Fibroblast of mammary gland (primary cell): ENCODE results near the gene C1QTNF1.

Source experiments
- DNase-seq: peaks from one replicate; pipeline ENCODE4 v3.0.0-alpha.2; 2010; ENCODE audit warnings: low read depth
- H3K4me3 ChIP-seq: 2 replicates; pipeline ENCODE4 v1.5.1; 2011; ENCODE audit warnings: low read depth, mild to moderate bottlenecking, low read length, moderate library complexity; ENCODE audit not compliant: control insufficient read depth
- TF ChIP-seq, protein P1 (sequence below): conservative IDR thresholded peaks from 2 replicates; pipeline ENCODE4 v1.5.1; 2011; ENCODE audit warnings: low read depth, low read length, inconsistent platforms; ENCODE audit not compliant: control insufficient read depth, insufficient read depth

Gene C1QTNF1

DNA sequence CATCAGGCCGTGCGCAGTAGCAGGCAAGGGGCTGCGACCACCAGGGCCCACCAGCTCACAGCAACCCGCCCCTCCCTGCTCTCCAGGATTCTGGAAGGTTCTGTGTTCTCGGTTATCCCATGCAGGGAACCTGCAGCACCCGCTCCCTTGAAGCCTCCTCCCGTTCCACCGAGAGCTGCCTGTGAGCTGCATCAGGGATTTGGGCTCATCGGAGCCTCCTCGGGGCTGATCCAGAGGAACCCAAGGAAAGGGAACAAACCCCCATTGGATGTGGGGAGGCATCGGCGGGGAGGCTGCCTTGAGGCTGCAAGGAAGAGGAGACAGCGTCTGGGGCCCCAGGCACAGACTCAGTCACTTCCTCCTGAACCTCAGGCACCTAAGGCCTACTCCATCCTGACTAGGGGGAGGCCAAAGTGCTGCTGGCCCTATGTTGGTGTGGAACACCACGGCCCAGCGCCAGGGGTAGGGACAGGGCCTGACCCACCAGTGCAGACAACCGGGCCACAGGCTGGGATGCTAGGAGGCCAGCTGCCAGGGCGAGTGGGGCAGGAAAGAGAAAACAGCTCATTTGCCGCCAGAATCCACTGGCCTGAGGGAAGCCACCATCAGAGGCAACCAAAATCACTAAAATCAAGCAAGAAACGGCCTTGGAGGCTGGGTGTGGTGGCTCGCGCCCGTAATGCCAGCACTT lies 29.8 kb upstream of the C1QTNF1 start:
- TF ChIP-seq, protein P1, sequence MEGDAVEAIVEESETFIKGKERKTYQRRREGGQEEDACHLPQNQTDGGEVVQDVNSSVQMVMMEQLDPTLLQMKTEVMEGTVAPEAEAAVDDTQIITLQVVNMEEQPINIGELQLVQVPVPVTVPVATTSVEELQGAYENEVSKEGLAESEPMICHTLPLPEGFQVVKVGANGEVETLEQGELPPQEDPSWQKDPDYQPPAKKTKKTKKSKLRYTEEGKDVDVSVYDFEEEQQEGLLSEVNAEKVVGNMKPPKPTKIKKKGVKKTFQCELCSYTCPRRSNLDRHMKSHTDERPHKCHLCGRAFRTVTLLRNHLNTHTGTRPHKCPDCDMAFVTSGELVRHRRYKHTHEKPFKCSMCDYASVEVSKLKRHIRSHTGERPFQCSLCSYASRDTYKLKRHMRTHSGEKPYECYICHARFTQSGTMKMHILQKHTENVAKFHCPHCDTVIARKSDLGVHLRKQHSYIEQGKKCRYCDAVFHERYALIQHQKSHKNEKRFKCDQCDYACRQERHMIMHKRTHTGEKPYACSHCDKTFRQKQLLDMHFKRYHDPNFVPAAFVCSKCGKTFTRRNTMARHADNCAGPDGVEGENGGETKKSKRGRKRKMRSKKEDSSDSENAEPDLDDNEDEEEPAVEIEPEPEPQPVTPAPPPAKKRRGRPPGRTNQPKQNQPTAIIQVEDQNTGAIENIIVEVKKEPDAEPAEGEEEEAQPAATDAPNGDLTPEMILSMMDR, result no peak
- no peak for DNase-seq
- no peak overlapping the region for H3K4me3 ChIP-seq

DNA sequence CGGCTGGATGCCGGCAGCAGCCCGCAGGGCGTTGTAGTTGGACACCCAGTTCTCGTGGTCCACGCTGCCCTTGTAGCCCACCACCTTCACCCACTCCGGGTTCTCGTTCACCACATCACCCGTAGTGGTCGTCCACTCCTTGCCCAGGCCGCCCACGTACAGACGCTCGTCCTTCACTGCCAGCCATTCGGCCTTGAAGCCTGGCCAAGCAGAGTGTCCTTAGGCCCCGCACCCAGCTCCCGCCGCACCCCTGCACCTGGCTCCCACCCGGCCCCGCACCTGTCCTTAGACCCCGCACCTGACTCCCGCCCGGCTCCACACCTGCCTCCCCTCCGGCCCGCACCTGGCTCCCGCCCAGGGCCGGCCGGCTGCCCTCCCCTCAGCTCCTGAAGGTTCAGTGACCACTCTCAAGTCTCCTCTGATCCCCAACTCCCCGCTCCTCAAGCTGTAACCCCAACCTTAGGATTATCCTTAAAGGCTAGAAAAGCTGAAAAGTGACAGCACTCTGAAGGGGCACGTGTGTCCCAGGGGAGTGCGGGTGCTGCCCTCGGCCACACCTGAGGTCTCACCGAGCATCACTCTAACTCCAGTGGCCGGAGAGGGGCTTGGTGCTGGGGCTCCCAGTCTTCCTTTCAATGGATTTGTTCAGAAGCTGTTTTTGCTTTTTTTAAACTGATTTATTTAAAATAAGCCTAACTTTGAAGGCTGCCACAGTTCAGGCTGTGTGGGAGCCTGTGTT lies 28.8 kb upstream of the C1QTNF1 start:
- TF ChIP-seq, protein P1, result no peak
- no peak for DNase-seq
- H3K4me3 ChIP-seq, result no peak overlapping the region

DNA sequence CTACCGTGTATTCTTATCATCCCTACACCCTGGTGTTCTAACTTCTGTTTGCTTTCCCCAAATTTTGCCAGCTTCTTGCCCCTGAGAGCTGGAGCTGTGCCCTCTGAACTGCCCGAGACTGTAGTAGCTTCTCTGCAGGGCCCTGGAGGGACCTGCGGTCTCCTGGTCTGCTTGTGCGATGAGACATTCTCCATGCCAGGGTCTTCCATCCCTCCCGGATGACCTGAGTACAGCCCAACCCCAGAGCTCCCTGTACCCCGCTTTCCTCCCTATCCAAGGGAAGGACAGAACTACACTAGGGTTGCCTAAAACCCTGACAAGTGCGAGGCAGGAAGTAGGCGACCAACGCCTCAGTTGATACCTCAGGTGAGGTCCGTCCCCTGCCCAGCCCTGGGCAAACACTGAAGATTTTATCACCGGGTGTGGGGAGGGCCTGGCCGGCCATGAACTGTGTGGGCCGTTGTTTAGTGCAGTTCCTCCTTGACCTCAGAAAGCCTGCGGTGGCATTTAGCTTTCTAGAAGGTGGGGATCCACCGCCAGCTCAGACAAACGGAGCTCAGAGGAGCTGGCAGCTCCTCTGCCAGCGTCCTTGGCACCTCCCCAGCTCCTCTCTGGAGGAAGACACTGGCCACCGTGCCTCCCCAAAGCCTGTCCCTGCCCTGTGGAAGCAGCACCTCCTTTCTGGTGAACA lies 28.1 kb upstream of the C1QTNF1 start:
- DNase-seq, result no peak
- TF ChIP-seq, protein P1, result no peak
- no peak overlapping the region for H3K4me3 ChIP-seq

- DNase-seq, result no peak
- TF ChIP-seq, protein P1, result no peak
Observed at GRCh38 chr17:78996781-78997201, 27.2 kb upstream of the C1QTNF1 start.

GRCh38 chr17:78997231-78997741 lies 26.7 kb upstream of the C1QTNF1 start:
- TF ChIP-seq, protein P1, result no peak
- H3K4me3 ChIP-seq, result no peak overlapping the region
- no peak for DNase-seq

More at GRCh38 chr17:78996781-78997201, 27.2 kb upstream of the C1QTNF1 start:
- H3K4me3 ChIP-seq, result no peak overlapping the region

DNA sequence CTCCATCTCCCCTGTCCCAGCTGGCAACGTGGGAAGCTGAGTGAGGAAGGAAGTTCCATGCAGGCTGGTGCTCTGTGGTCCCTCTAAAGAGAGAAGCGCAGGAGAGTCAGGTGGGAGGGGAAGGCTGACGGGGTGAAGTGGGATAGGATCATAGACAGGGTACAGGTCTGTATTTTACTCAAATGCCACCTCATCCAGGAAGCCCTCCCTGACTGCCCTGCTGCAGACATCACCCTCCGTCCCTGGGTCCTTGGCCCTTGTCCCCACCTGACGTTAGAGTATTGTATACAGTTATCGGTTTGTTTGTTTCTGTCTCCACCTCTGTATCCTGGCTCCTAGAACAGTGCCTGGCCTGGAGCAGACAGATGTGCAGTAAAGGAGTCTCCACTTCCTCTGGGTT lies 26.1 kb upstream of the C1QTNF1 start:
- H3K4me3 ChIP-seq, result no peak overlapping the region
- TF ChIP-seq, protein P1, result no peak
- DNase-seq, result no peak
